Hippocampal formation (tissue), 2 donors: Measurements from ENCODE around the gene MPPED1.

ENCODE experiments used
- DNase-seq, 2 donors: peaks; one replicate each; lab custom pipeline; 2025; lab: John Stamatoyannopoulos, UW

MPPED1 gene

DNA sequence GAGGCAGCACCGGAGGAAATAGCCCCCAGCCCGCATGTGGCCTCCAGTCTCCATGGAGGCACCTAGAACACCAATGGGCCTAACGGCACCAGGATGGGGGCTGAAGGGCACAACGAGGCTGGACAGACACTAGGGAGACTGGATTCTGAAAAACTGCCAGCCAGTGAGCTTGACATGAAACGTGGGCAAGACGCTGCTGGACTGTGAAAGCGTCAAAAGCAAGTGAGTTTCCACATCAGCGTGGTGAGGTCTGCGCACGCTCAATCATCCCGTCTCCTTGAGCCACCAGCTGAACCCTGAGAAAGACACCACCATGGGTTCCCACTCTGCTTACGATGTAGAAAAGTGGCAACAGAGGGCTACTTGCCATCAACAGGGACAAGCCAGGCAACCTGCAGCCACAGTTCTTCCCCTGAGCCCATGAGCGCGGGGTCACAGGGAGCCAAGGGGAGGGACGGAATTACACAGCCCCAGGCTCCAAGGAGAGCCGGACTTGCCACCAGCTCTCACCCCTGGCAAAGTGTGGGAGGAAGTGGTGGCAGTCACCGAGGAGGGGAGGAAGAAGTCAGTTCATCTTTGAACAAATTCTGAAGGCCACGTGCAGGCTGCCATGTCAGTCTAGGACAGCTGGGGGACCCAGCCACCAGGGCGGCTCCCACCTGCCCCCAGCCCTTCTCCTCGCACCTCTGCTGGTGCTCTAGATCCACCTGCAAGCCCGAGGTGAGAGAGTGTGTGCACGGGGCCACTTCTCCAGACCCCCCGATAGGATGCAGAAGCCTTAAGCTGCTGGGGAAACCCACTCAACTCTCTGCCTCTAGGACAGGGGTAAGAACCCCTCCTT lies 131.1 kb downstream of the MPPED1 start:
- no peak for DNase-seq

DNA sequence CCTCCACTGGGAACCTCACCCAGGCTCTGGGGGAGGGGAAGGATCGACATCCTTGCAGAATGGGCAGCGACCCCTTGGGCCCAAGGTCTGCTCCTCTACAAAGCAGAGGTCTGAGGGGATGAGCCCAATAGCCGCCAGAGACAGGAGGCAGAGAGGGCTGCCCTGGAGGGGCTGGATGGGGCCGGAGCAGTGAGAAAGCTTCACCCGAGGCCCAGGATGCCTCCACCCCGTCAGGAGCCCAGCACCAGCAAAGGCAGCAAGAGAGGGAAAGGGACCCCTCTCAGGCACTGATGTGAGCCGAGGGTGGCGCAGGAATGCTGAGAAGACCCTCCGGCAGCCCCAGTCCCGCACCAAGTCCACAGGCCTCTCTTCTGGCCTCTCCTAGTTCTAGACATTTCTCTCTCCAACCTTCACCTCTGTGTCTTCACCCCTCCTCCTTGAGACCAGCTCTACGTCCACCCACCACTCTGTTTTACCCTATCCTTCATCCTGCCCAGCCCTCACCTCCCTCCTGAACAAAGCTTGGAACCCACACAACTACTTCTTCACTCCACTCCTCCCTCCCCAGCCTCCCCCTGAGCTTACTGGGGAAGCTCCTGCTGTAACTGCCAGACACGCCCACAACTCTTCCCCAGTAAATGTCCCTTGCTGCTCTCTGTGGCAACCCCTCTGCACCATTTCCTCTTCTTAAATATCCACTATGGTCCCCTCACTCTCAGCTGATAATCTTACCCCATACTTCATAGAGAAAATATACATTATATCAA lies 131.9 kb downstream of the MPPED1 start:
- DNase-seq, result no peak

DNA sequence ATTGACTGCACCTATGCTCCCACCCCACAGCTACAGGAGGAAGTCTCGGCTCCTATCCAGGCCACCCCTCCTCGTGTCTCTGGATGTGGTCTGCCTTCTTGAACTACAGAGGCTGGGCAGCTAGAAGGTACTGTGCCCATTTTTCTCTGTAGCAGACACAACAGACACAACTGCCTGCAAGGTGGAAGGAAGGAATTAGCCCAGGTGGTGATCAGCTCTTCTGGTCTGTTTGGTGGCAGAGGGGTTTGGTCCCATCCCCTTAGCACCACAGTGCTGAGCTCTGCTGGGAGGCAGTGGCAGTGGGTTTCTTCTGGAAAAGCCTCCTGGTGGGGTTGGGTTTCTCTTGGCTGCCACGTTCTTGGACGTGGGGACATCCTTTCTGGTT lies 132.5 kb downstream of the MPPED1 start:
- DNase-seq, result no peak

DNA sequence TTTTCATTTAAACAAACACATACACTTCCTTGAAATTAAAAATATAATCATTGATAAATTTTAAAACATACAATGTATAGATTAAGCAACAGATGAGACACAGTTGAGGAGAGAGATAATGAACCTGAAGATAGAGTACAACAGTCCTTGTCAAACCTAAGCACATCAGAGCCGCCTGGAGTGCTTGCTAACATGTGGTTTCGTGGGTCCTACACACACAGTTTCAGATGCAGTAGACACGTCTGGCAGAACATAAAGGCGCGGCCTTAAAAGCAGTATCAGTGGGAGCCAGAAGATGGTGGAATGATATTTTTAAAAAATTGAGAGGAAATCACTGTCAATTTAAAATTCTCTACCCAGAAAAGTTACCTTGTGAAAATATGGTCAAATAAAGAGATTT lies 134.4 kb downstream of the MPPED1 start:
- no peak for DNase-seq

DNA sequence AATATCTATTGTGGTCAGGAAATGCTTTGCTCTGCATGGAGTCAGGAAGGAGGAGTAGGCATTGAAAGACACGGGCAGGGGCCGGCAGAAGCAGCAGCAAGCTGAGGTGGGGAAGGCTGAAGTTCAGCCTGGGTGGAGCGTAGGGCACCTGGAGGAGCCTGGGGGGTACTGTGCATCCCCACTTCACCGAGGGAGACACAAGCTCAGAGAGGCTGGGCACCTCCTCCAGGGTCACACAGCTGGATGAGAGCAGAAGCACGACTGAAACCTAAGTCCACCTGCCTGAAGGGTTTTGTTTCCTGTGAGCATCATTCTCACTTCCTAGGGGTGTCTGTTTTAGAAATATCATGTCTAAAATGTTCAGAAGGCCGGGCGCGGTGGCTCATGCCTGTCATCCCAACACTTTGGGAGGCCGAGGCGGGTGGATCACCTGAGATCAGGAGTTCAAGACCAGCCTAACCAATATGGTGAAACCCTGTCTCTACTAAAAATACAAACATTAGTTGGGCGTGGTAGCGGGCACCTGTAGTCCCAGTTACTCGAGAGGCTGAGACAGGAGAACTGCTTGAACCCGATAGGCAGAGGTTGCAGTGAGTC lies 138.3 kb downstream of the MPPED1 start:
- DNase-seq, result no peak

DNA sequence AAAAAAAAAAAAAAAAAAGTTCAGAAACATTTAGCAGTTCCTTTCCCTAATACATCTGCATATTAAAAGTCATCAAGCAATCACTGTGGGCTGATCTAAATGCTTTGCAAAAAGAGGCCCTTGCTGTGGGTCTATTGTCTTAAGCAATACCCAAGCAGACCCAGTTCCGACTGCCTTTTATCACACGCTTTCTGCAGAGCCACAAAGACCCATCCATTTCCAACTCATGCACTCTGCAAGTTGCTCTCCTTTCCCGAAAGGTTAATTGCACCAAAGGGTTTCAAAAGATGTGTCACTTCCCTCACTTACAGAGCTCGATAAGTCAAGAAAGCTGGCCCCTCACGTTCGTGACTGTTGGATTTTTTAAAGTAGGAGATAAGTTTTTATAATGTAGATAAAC lies 138.9 kb downstream of the MPPED1 start:
- DNase-seq, result no peak

DNA sequence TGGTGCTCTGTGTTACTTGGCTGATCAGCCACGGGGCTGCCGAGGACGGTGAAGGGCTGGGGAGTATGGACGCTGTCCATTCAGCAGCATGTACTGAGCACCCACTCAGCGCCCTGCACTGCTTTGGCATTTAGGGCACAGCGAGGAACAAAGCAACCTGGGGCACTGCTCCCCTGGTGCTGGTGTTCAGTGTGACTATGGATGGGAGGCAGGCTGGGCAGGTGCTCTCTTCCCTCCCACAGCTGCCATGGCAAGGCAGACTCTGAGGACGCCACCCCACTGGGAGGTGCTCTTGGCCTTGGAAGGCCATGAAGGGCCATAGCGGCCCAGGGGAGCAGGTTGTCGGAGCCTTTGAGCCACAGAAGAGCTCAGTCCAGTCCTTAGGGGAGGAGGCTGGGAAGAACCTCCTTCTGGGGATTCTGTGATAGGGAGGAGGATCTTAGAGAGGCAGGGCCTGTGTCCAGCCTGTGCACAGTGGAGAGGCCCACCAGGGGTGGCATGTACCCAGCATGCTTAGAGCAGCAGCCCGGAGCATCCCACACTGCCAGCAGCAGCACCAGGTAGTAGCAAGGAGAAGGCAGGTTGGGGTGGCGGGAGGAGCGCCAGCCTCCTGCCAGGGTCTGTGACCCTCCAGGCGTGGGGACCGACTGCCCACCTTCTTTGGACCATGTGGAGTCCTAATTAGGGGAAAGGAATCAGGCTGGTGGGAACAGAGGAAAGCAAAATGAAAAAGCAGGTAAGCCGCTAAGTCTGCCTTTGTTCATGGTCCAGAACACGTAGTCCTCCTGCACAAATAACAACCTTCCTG lies 141.8 kb downstream of the MPPED1 start:
- DNase-seq, result no peak

DNA sequence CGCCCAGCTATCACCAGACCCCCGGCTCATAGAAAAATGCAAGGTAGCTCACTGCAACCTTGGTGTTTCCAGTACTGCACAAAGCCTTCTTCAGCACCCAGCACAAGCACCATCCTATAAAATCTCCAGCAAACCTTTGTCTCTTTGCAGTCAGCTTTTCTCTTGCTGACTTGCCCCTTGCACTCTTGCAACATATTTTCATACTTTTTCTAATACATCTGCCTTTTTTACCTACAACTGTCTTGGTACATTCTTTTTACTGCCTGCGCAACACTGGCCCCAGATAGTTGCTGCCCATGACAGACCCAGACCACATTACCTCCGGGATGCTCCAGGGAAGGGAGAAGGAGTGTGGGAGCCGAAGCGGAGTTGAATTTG lies 142.4 kb downstream of the MPPED1 start:
- no peak for DNase-seq

DNA sequence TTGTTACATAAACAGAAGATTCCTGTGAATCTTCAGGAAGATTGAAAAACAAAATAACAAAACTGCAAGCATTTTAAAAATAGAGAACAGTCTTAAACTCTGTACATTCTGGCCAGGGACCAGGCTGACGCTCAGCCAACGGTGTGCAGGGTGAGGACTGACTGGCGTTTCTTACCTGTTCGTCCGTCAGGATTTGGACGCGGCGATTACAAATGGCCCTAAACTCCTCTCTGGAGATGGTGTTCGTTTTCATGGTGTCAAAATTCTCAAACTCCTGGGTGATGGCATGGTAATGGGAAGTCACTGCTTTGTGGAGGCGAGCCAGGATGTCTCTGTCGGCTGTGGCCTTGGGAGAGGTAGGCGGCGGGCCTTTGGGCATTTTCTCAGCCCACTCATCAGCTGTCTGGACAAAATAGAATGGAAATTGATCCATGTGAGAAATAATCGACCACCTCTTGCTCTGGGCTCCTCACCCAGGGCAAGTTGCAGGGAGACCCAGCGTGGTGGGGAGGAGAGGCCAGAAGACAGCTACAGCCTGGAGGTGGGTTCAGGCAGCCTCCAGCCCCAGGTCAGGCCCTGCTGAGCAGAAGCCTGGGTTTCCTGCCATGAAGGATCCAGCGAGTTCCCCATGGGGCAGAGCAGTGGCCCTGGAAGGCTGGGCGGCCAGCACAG lies 143.0 kb downstream of the MPPED1 start:
- no peak for DNase-seq

DNA sequence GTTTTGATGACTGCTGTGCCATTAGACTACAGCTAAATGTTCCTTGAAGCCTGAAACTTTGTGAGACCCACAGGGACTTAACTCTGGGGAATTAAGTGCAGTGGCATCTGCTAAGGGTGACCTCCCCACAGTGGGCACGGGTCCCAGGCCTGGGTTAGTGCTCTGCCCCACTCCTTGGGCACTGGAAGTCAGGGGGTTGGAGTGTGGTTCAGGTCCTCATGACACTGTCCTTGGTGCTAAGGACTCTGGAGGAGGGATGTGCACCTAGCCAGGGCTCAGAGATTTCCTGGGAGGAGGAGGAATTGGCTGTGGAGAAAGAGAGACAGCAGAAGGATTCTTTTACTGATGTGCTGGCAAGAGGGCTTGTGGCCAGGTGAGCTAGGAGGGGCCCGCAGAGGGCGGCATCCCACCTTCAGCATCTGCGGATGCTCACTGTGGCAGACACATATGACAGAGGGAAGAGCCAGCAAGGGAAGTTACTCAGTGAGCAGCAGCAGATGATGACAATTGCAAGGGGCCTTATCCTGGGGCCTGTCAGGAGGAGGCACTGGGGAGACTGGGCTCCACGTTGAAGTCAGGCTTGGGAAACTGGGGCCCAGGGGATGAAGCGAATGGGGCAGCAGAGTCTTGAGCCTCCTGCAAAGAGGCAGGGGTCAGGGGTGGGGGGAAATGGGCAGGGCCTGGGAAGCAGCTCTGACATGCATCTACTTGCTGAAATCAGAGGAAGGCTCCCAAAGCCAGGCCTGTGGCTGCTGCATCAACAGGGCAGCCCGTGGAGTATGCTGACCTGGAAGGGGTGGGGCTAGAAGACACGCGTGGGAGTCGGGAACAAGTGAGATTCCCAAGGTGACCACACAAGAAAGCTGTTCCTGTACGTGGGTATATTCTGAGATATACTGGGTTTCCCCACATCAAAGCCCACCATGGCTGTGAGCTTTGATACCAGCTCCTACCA lies 144.0 kb downstream of the MPPED1 start:
- no peak for DNase-seq
